ENCODE results near the gene NCKAP5.

NCKAP5 gene

DNA sequence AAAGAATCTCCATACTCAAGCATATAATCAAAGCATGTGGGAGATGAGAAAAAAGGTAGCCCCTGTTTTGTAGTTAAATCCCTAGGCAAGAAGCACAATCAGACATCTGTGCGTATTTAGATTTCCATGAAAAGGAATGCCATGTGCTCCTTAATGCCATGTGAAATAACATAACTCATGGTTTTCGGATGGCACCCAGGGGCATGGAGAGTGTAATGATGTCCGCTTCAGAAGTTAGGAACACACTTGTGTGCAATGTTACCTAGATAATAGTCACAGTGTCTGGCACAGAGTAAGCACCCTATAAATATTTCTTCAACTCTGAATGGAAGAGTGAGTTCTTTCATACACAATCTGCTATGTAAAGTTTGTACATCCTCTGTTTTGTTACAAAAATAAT is 197.0 kb downstream of the NCKAP5 start:
- no peak for DNase-seq

DNA sequence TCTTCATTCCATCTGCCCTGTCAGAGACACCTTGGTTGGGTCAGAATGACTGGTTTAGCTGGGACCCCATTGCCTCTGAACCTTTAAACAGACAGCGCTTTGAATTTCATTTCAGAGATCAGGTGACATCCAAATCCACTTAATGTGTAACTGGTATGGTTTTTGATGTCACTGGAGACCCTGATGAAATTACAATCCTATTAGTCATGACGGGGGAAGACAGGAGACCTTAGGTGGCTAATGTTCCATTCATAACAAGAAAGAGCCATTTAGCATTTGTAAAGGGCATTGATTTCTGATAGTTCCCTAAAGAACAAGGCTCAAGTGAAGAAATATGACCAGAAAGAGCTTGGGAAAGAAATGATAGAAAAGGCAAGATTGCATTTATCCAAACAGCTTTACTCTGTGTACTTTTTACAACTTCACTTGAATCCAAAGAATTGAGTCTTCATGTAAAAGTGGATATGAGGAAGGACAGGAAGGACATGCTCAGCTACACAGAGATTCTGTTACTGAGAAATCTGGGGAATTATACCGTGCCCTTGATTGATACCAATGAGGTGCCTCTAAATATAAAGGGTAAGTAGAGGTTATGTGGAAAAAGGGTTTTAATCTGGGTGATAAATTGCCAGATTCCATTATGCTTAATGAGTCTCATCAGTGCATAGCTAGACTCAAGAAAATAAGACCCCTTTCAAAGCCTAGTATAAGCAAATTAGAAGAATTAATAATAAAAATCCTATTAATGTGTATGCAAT is 198.2 kb downstream of the NCKAP5 start:
- no peak for DNase-seq

DNA sequence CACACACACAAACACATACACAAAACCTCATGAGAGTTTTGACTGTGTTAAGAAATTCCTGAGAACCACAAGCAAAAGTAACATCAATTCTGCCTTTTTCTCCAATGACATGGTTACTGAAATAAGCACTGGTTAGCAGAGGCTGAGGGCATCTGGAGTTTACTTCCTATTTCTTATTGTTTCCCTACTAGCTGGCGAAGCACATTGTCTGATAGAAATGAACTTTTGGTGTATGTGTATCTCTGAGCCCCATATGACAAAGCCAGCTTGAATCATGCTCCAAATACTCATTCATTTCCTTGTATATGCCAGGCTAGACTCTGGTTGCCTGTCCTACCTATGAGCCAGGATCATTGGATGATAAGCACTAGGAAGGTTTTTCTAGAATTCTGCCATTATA is 203.1 kb downstream of the NCKAP5 start:
- no peak for DNase-seq

- no peak for DNase-seq
Observed at GRCh38 chr2:133364636-133365035, 203.6 kb downstream of the NCKAP5 start.

DNA sequence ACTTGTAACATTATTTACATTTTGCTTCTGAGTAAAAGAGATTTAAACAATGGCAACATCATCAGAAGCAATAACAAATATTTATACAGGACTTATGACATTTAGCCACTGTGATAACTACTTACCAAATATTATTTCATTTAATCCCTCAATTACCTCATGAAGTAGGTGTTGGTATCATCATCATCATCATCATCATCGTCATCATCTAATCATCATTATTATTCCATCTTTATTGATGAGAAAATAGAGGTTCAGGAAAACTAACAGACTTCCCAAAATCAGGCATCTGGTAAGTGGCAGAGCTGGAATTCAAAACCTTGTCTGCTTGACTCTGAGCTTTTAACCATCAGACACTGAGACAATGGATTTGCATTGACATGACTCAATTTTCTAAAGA is 204.4 kb downstream of the NCKAP5 start:
- no peak for DNase-seq

DNA sequence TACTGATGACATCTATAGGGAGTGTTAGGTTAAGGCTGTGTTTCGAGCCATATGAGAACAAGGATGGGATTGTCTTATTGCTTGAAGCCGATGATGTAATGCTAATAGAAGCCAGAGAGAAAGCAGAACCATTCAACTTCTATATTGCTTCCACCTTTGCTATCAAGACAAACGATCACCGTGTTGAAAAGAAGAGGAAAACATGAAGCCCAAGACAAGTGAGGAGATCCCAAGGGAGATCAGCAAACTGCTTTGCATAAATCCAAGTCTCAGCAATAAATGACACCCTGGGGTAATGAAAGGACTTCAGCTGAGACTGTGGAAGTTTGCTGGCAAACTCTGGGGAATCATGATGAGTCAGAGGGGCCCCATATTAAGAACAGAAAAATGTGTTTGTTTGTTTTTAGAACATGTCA is 206.2 kb downstream of the NCKAP5 start:
- DNase-seq, result no peak

GRCh38 chr2:133360882-133361281 is 207.4 kb downstream of the NCKAP5 start:
- DNase-seq, result no peak

- no peak for DNase-seq
Observed at GRCh38 chr2:133360190-133360589, 208.1 kb downstream of the NCKAP5 start.

GRCh38 chr2:133352719-133353118 is 215.5 kb downstream of the NCKAP5 start:
- DNase-seq, result no peak

- DNase-seq, result no peak
Observed at GRCh38 chr2:133346654-133347053, 221.6 kb downstream of the NCKAP5 start.

- DNase-seq, result no peak
Observed at GRCh38 chr2:133345638-133346037, 222.6 kb downstream of the NCKAP5 start.

DNA sequence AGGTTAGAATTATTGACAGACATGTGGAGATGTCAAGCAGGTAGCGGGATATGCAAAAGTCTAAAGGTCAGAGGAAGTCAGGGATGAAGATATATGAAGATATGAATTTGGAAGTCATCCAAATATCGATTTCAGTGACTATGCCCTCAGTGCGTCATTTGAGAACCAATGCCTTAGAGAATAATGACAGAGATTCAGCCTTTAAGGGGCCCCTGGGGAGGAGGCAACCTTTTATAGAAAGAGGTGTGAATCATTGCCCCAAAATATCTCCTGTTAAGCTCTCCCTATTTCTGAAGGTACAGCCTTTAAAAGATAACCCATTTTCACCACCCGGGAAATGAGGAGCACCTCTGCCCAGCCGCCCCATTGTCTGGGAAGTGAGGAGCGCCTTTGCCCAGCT is 223.4 kb downstream of the NCKAP5 start:
- DNase-seq, result no peak

DNA sequence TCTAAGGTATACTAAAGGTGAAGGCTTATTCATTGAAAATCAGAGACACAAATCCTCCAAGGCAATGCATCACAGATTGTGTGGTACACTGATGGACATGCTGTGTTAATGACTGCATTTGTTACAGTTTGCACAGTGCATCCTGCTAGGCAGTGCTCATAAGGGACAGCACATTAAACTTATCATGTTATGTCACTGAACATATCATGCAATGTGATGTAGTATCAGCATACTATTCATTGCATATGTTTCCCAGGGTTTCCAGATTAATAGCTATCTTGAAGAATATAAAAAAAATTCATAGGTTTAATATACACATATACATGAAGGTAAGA is 225.3 kb downstream of the NCKAP5 start:
- no peak for DNase-seq

- no peak for DNase-seq
Observed at GRCh38 chr2:133342286-133343017, 225.8 kb downstream of the NCKAP5 start.

DNA sequence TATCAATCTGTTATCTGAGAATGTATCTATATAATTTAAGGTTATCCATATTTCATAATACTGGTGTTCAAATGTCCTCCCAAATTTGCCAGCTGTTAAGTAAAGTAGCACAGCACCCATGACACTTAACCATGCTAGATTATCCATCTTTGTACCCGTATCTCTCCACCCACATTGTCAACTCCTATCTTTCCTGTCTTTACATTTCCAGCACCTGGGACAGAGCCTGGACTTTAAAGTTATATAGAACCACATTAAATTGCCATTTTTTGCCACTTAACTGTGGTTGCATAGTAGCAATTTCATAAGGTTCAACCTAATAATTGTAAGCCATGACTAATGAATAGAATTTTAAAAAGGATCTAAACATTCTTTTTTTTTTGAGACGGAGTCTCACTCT is 226.7 kb downstream of the NCKAP5 start:
- no peak for DNase-seq

- DNase-seq, result no peak
Observed at GRCh38 chr2:133338224-133338623, 230.0 kb downstream of the NCKAP5 start.

- DNase-seq, result no peak
Observed at GRCh38 chr2:133334923-133335322, 233.3 kb downstream of the NCKAP5 start.

DNA sequence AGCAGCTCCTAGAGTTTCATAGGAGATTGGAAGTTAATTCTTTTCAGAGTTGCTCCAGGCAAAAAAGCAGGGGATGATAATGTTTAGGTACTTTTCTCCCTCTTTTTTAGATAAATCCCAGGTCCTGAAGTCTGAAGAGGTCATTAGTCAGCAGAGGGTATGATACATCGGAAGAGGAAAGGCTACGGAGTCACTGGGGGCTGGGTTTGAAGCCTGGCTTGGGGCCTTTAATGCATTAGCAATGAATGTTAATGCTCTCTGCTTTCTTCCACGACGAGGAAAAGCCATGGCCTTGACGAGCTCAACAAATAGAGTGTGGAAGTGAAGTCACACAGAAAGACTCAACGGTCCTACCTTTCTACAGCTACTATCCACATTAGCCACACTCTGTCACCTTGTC is 235.1 kb downstream of the NCKAP5 start:
- no peak for DNase-seq

- no peak for DNase-seq
Observed at GRCh38 chr2:133331436-133331835, 236.8 kb downstream of the NCKAP5 start.

DNA sequence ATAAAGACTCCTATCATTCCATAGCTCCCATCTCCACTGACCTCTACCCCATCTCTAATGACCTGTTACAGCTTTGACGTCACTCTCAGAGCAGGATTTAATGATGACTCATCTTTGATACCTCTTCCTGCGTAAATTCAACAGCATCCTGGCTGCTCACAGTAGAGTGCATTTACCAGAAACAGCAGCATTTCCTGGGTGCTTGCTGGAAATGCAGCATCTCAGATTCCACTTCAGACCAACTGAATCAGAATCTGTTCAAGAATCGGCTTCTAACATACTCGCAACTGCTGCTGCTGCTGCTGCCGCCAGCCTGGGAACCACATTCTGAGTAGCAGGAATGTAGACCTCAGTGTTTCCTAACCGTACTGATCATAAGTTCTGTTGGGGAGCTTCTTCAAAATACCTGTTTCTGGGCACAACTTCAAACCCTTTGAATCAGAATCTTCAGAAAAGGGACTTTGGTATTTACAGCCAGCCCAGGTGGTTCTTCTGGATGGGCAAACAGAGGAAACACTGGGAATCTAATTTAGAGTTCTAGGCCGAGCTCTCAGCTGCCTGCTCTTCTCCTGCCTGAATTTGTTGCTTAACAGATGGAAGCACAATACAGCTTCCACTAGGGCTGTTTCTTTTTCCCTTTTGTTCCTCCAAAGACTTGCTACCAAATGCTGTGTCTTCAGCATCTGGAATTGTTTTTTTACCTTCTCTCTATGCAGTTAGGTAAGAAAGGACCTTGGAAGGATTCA is 241.4 kb downstream of the NCKAP5 start:
- no peak for DNase-seq

DNA sequence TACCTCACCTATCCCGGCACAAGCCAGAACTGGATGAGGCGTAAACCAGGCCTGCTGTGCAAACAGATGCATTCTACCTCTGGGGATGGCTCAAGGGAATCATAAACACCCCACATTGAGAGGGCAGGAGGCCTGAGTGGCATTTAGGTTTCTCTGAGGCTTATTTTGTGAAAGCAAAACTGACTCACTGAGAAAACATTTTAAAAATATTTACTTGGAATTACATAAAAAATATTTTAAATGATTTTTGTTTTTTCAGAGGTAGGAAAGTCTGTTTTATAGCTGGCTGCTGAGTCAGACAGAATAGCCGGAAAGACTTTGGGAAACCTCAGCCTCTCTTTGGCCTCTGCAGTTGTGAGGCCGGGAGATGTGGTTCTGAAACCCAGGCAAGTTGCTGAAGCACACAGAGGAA is 244.1 kb downstream of the NCKAP5 start:
- no peak for DNase-seq

- DNase-seq, result no peak
Observed at GRCh38 chr2:133322909-133323308, 245.4 kb downstream of the NCKAP5 start.

GRCh38 chr2:133317178-133317577 is 251.1 kb downstream of the NCKAP5 start:
- DNase-seq, result no peak

DNA sequence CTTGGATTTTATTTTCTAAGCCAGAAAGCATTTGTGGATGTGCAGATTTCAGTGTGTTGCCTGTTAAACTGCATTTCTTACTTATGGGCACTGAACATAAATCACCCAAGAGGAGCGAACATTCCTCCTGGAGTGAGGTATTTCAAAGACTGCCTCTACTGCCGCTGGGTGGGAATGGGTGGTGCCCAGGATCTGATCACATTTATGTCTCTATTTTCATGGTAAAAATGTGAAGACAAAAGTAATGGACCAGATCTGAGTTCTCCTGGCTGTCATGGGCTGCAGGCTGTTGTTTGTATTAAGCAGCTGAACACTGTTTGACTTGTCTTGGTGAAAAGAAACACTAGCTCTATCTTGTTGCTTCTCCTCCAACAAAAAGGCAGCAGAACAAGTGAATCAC is 251.7 kb downstream of the NCKAP5 start:
- DNase-seq, result no peak

Data from activated gamma-delta T cell treated with Interleukin-2 at 50 U/mL for 16 hours (primary cell).